K562 (cell line): ENCODE measurements around the gene CD74. TPM values are rescaled to one million over a fixed set of nuclear protein-coding genes. Genes with fewer than 3 reads are reported as not detected.

Experiments used
- ATAC-seq: fragments of 200-7000 bp; cut with Tn5 transposase; 3 replicates; pipeline ENCODE4 v1.9.1; 2020; ENCODE audit warnings: moderate library complexity
- BruUV-seq: library from RNA; stranded (reverse); fragments of 400-500 nt; replicated peaks from 2 replicates; lab custom pipeline; 2021; lab: Mats Ljungman, UMichigan
- CTCF ChIA-PET: fragments of 300-600 bp; formaldehyde crosslinking; extraction: SDS; loops from one replicate; lab custom pipeline; 2021; ENCODE audit warnings: low intra/inter-chr PET ratio; lab: Yijun Ruan, JAX
- POLR2A ChIA-PET: fragments of 300-600, 350-650 bp; sonication (Branson Sonifier 250); formaldehyde crosslinking; extraction: SDS; loops from one replicate; lab custom pipeline; 2021; ENCODE audit warnings: antibody characterized with exemption, inconsistent platforms; lab: Yijun Ruan, JAX
- DNase-seq, 4 experiments: peaks; one replicate each; pipeline versions ENCODE4 v3.0.0 to v3.0.0-alpha.2; 2011 to 2018; ENCODE audit warnings: low spot score in 3 of 4, mixed read lengths in 3 of 4; ENCODE audit errors: extremely low read depth in 1 of 4
- FAIRE-seq: peaks from 2 replicates; lab custom pipeline; 2011; peaks lifted over from hg19 to GRCh38; lab: Jason Lieb, UNC
- H2AFZ ChIP-seq: 2 replicates; pipeline ENCODE4 v1.6.0; 2011; ENCODE audit warnings: low read depth, low read length, control low read depth, inconsistent platforms
- H3K27ac ChIP-seq: fragments of 200-600 bp; 3 replicates; pipeline ENCODE4 v1.8.0; 2011; ENCODE audit warnings: low read depth, mild to moderate bottlenecking, control low read depth, inconsistent platforms, low read length, moderate library complexity, mixed read lengths; ENCODE audit errors: extremely low read depth
- H3K27me3 ChIP-seq, 2 experiments: fragments of 300-600 bp in 1 of 2; 2 replicates in 1 of 2; 3 replicates in 1 of 2; pipeline versions ENCODE4 v1.6.0 to v1.8.0; 2011; ENCODE audit warnings: inconsistent platforms in 2 of 2, low read length in 2 of 2, mild to moderate bottlenecking in 1 of 2, mixed read lengths in 1 of 2, moderate library complexity in 1 of 2; ENCODE audit not compliant: control insufficient read depth in 2 of 2, insufficient read depth in 2 of 2
- H3K36me3 ChIP-seq: fragments of 300-600 bp; 3 replicates; pipeline ENCODE4 v1.8.0; 2011; ENCODE audit warnings: mild to moderate bottlenecking, low read length, inconsistent platforms; ENCODE audit not compliant: control insufficient read depth, insufficient read depth
- H3K4me1 ChIP-seq, 2 experiments: fragments of 200-600 bp in 1 of 2; replicated peaks in 1 of 2; 2 replicates in 1 of 2; 3 replicates in 1 of 2; pipeline versions ENCODE4 v1.5.1 to v1.8.0; 2011; ENCODE audit warnings: inconsistent platforms in 2 of 2, low read length in 2 of 2, mild to moderate bottlenecking in 1 of 2, mixed read lengths in 1 of 2, moderate library complexity in 1 of 2; ENCODE audit not compliant: control insufficient read depth in 2 of 2, insufficient read depth in 2 of 2
- H3K4me2 ChIP-seq: 2 replicates; pipeline ENCODE4 v1.6.1; 2011; ENCODE audit warnings: low read length, control low read depth, inconsistent platforms, mixed read lengths; ENCODE audit not compliant: insufficient read depth
- H3K4me3 ChIP-seq: fragments of 200-600 bp; sonication (generic), shearing (Covaris generic); 2 replicates; pipeline ENCODE4 v1.5.1; 2016; ENCODE audit warnings: control low read depth, inconsistent platforms
- H3K79me2 ChIP-seq: fragments of 200-600 bp; 3 replicates; pipeline ENCODE4 v1.8.0; 2011; ENCODE audit warnings: low read length, inconsistent platforms; ENCODE audit not compliant: control insufficient read depth, insufficient read depth
- H3K9ac ChIP-seq, 2 experiments: 2 replicates each; pipeline versions ENCODE4 v1.6.0 to v1.6.1; 2011; ENCODE audit warnings: low read depth in 2 of 2, low read length in 2 of 2, control low read depth in 1 of 2, inconsistent platforms in 1 of 2, mild to moderate bottlenecking in 1 of 2, mixed read lengths in 1 of 2; ENCODE audit not compliant: insufficient read depth in 1 of 2
- H3K9me1 ChIP-seq: one replicate; pipeline ENCODE4 v1.6.0; 2011; ENCODE audit warnings: inconsistent platforms, mild to moderate bottlenecking, low read length, moderate library complexity; ENCODE audit not compliant: control insufficient read depth, insufficient read depth
- H3K9me3 ChIP-seq: replicated peaks from 2 replicates; pipeline ENCODE4 v1.5.1; 2011; ENCODE audit warnings: low read depth, low read length, inconsistent platforms; ENCODE audit not compliant: control insufficient read depth, insufficient read depth
- H4K20me1 ChIP-seq: replicated peaks from 2 replicates; pipeline ENCODE4 v1.6.1; 2011; ENCODE audit warnings: low read length, inconsistent platforms, mixed read lengths; ENCODE audit not compliant: control insufficient read depth, insufficient read depth
- ARNT ChIP-seq, 2 experiments: fragments of 450-650 bp; IDR thresholded peaks; 2 replicates each; pipeline ENCODE4 v1.6.1; 2016; ENCODE audit warnings: mild to moderate bottlenecking in 1 of 2
- CREB1 ChIP-seq, 2 experiments: sonication (generic) in 1 of 2; formaldehyde crosslinking in 1 of 2; IDR thresholded peaks; 2 replicates each; pipeline versions ENCODE4 v1.6.1 to v1.8.0; 2012 to 2022; ENCODE audit warnings: inconsistent platforms in 1 of 2, mild to moderate bottlenecking in 1 of 2, missing genetic modification reagents in 1 of 2, moderate library complexity in 1 of 2
- E2F3 ChIP-seq: fragments of 250-450 bp; sonication (Bioruptor Pico); IDR thresholded peaks from 2 replicates; pipeline ENCODE4 v1.4.0; 2020; ENCODE audit warnings: mild to moderate bottlenecking
- GMEB1 ChIP-seq: fragments of 250-450 bp; sonication (Bioruptor Pico); IDR thresholded peaks from 2 replicates; pipeline ENCODE4 v1.4.0; 2020; ENCODE audit warnings: mild to moderate bottlenecking
- KLF13 ChIP-seq: fragments of 450-650 bp; IDR thresholded peaks from 2 replicates; pipeline ENCODE4 v1.6.1; 2016; ENCODE audit warnings: missing genetic modification characterization, low read depth, mild to moderate bottlenecking, missing compliant biosample characterization, moderate library complexity, borderline replicate concordance
- MCM3 ChIP-seq: fragments of 450-650 bp; IDR thresholded peaks from 2 replicates; pipeline ENCODE4 v1.6.1; 2016
- MGA ChIP-seq: fragments of 450-650 bp; IDR thresholded peaks from 2 replicates; pipeline ENCODE4 v1.6.1; 2016; ENCODE audit warnings: mild to moderate bottlenecking, moderate library complexity
- WGBS: fragments of 100-300 bp; shearing (Covaris generic); methylation state at CpG from one replicate; pipeline ENCODE4 v1.1.6; 2016; ENCODE audit warnings: low coverage, mixed read lengths; ENCODE audit not compliant: insufficient coverage; ENCODE audit errors: missing lambda C conversion rate; 5-methylcytosine and 5-hydroxymethylcytosine counted together
- in situ Hi-C: fragments of 300-500 bp; cut with MboI; formaldehyde crosslinking; loops from 4 replicates; pipeline ENCODE4 v1.15.0; 2018; ENCODE audit warnings: inconsistent platforms, mixed read lengths
- intact Hi-C: fragments of 100-400 bp; cut with micrococcal nuclease; formaldehyde crosslinking; loops from 2 replicates; pipeline ENCODE4 v1.14.2; 2022
- polyA plus RNA-seq, 8 experiments: library from polyadenylated mRNA; depleted of rRNA in 4 of 8; stranded (reverse) in 5 of 8; unstranded in 3 of 8; fragments of >200 nt; fragmentation: Nextera tagmentation in 2 of 8; fragmentation: Illumina TruSeq in 1 of 8; extraction: Ambion mirVana in 2 of 8; extraction: Trizol in 1 of 8; gene quantifications; 2 replicates each; pipeline versions ENCODE4 v1.2.1 to v1.2.3, GENCODE V29; 2011 to 2014; ENCODE audit warnings: inconsistent platforms in 1 of 8, missing spikeins in 1 of 8
- total RNA-seq, 7 experiments: library from RNA; depleted of rRNA in 6 of 7; stranded (reverse); fragments of >200 nt in 6 of 7; fragmentation: Illumina TruSeq in 2 of 7; extraction: Trizol in 2 of 7; gene quantifications; 2 replicates each; pipeline versions ENCODE4 v1.2.1 to v1.2.3, GENCODE V29; 2011 to 2021; ENCODE audit warnings: low replicate concordance in 1 of 7

Gene CD74
- total and polyA plus RNA-seq, 9 of the 15 experiments (the other 6 are each of a cell fraction or from before 2014, with no cell fraction given), result 0.07 to 4.8 (median 0.32) TPM

GRCh38 chr5:150443242-150444075 is 30.7 kb upstream of the CD74 start:
- Histone ChIP-seq H3K9me3 (no peaks in the 10 kb centered on the region), H3K4me2 (no peak overlapping the region), H3K4me1 (peaks cover 11 to 21% of the 10 kb centered on the region in 2 experiments; a peak in 4 of 5 replicates), H3K27me3 (no peaks in the 10 kb centered on the region), H2AFZ (no peak overlapping the region), H3K9me1 (no peaks in the 10 kb centered on the region), H3K9ac (no peak overlapping the region), H3K79me2 (peaks cover 28% of the 10 kb centered on the region), H3K4me3 (no peak overlapping the region), H3K27ac (no peak overlapping the region), H3K36me3 (peaks cover 54% of the 10 kb centered on the region), H4K20me1 (peaks cover 32% of the 10 kb centered on the region)
- BruUV-seq, result no TSS peak
- POLR2A ChIA-PET, result interaction anchor here (0.6 to 3.7 kb wide), 9 partner anchors 8 to 246 kb away, joined by 3 to 17 read pairs (median 3); no protein-coding TSS in a partner anchor
- FAIRE-seq (no peak), ATAC-seq (peak; percentile 55), DNase-seq (peak in 1 of 4 experiments; percentile 30)
- in situ Hi-C loops, result no loop called here
- WGBS, result 83% methylated on average over 14 of the region's 15 CpGs
- CTCF ChIA-PET, result interaction anchor here (0.6 kb wide), 1 partner anchor 20 kb away, joined by 3 read pairs; no protein-coding TSS in a partner anchor
- intact Hi-C loops, result no loop called here
- no peak for TF ChIP-seq ARNT (IDR thresholded peaks at IDR 0.05)
- TF ChIP-seq GMEB1 (CRISPR knock-in tag), result no peak
- TF ChIP-seq CREB1 (IDR thresholded peaks at IDR 0.05), result no peak; the same call in 1 of the 2 replicates
- TF ChIP-seq CREB1 (CRISPR knock-in tag; IDR thresholded peaks at IDR 0.05), result no peak
- no peak for TF ChIP-seq E2F3 (CRISPR knock-in tag)
- no peak for TF ChIP-seq MGA
- no peak for TF ChIP-seq KLF13 (tag)
- no peak for TF ChIP-seq MCM3
